Tibial nerve (tissue), 4 donors: ENCODE measurements around the gene PRKAR1B. TPM values are rescaled to one million over a fixed set of nuclear protein-coding genes. Genes with fewer than 3 reads are reported as not detected.
A peak's percentile ranks its signal among the peaks of the same experiment; 100 is the strongest.

Source experiments
- DNase-seq, 2 donors: peaks; one replicate each; pipeline ENCODE4 v3.0.0-alpha.2; 2019; ENCODE audit warnings: low spot score in 2 of 2
- H3K27ac ChIP-seq, 4 donors: fragments of 200-600 bp; sonication (generic) in 3 of 4; one replicate each; pipeline ENCODE4 v1.5.1; 2017 to 2019; ENCODE audit warnings: mild to moderate bottlenecking in 1 of 4
- H3K27me3 ChIP-seq, 2 donors: fragments of 200-600 bp; sonication (generic) in 1 of 2; one replicate each; pipeline versions ENCODE4 v1.5.1 to v1.6.0; 2017 to 2019
- H3K36me3 ChIP-seq, 3 donors: fragments of 200-600 bp; sonication (generic); one replicate each; pipeline ENCODE4 v1.5.1; 2018 to 2019
- H3K4me1 ChIP-seq, 4 donors: fragments of 200-600 bp; sonication (generic) in 3 of 4; one replicate each; pipeline ENCODE4 v1.5.1; 2017 to 2019
- H3K4me3 ChIP-seq, 4 donors: fragments of 200-600 bp; sonication (generic) in 3 of 4; one replicate each; pipeline ENCODE4 v1.5.1; 2017 to 2019; ENCODE audit warnings: mild to moderate bottlenecking in 1 of 4, moderate library complexity in 1 of 4
- H3K9me3 ChIP-seq, 4 donors: fragments of 200-600 bp; sonication (generic) in 3 of 4; one replicate each; pipeline ENCODE4 v1.5.1; 2017 to 2019
- EP300 ChIP-seq, 2 donors: sonication (generic); formaldehyde crosslinking; IDR thresholded peaks; one replicate each; pipeline ENCODE4 v1.6.1; 2017; ENCODE audit warnings: antibody characterized with exemption in 2 of 2, mild to moderate bottlenecking in 1 of 2
- POLR2A ChIP-seq, 2 donors: fragments of 450-650 bp; IDR thresholded peaks; one replicate each; pipeline ENCODE4 v1.6.1; 2017; ENCODE audit warnings: antibody characterized with exemption in 2 of 2, mild to moderate bottlenecking in 2 of 2, moderate library complexity in 2 of 2
- WGBS, 2 donors: methylation state at CpG; one replicate each; pipeline ENCODE4 v1.1.5; 2018; 5-methylcytosine and 5-hydroxymethylcytosine counted together
- total RNA-seq, 4 donors: library from RNA; depleted of rRNA; stranded (reverse); fragments of >200 nt; gene quantifications; one replicate each; pipeline ENCODE4 v1.1.0, GENCODE V29; 2016
- TF ChIP-seq, protein P1 (sequence below), 5 experiments: fragments of 200-600 bp in 3 of 5; fragments of 450-650 bp in 2 of 5; sonication (generic) in 3 of 5; IDR thresholded peaks; one replicate each; pipeline ENCODE4 v1.5.1; 2016 to 2019; ENCODE audit warnings: antibody characterized with exemption in 5 of 5, mild to moderate bottlenecking in 3 of 5, moderate library complexity in 2 of 5

The PRKAR1B gene
- total RNA-seq, 4 donors from 2014 or later = 2.7 to 12.3 (median 4.8) TPM

DNA sequence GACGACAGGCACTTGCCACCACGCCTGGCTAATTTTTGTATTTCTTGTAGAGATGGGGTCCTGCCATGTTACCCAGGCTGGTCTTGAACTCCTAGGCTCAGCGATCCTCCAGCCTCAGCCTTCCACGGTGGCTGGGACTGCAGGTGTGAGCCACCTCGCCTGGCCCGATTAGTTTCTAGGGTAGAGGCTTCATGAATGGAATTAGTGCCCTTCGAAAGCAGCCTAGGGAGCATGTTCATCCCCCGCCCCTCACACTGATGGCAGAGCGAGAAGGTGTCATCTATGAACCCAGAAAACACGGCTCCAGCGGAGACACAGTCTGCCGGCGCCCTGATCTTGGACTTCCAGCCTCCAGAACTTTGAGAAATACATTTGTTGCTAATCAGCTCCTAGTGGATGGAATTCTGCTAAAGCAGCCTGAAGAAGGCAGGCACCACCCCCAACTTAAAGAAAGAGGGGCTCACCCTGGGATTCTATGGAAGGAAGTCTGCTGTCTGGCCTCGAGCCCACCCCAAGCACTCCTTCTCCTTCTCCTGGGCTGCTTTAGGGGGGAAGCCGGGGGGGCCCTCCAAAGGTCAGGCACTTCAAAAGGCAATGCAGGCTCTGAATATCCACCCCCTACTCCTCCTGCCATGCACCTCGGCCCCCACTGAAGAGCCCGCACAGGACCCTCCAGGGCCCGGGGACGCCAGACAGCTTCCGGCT, 217.5 kb downstream of the PRKAR1B start:
- TF ChIP-seq, protein P1, sequence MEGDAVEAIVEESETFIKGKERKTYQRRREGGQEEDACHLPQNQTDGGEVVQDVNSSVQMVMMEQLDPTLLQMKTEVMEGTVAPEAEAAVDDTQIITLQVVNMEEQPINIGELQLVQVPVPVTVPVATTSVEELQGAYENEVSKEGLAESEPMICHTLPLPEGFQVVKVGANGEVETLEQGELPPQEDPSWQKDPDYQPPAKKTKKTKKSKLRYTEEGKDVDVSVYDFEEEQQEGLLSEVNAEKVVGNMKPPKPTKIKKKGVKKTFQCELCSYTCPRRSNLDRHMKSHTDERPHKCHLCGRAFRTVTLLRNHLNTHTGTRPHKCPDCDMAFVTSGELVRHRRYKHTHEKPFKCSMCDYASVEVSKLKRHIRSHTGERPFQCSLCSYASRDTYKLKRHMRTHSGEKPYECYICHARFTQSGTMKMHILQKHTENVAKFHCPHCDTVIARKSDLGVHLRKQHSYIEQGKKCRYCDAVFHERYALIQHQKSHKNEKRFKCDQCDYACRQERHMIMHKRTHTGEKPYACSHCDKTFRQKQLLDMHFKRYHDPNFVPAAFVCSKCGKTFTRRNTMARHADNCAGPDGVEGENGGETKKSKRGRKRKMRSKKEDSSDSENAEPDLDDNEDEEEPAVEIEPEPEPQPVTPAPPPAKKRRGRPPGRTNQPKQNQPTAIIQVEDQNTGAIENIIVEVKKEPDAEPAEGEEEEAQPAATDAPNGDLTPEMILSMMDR (IDR thresholded peaks at IDR 0.05) = no peak
- TF ChIP-seq POLR2A (IDR thresholded peaks at IDR 0.05) = no peak
- TF ChIP-seq EP300 (IDR thresholded peaks at IDR 0.05) = no peak
- no peak overlapping the region for H3K4me3 ChIP-seq
- peak overlapping the region in 1 of 4 donors; percentile 24 for H3K27ac ChIP-seq
- peaks cover 0 to 24% (median 16%) of the 10 kb centered on the region in 4 donors for H3K4me1 ChIP-seq
- no peaks in the 10 kb centered on the region for H3K27me3 ChIP-seq
- no peaks in the 10 kb centered on the region for H3K9me3 ChIP-seq
- no peak for DNase-seq
- H3K36me3 ChIP-seq = peaks cover 0 to 57% (median 0%) of the 10 kb centered on the region in 3 donors
- 86 to 88% methylated on average over 20 of the region's 20 CpGs for WGBS, 2 donors

DNA sequence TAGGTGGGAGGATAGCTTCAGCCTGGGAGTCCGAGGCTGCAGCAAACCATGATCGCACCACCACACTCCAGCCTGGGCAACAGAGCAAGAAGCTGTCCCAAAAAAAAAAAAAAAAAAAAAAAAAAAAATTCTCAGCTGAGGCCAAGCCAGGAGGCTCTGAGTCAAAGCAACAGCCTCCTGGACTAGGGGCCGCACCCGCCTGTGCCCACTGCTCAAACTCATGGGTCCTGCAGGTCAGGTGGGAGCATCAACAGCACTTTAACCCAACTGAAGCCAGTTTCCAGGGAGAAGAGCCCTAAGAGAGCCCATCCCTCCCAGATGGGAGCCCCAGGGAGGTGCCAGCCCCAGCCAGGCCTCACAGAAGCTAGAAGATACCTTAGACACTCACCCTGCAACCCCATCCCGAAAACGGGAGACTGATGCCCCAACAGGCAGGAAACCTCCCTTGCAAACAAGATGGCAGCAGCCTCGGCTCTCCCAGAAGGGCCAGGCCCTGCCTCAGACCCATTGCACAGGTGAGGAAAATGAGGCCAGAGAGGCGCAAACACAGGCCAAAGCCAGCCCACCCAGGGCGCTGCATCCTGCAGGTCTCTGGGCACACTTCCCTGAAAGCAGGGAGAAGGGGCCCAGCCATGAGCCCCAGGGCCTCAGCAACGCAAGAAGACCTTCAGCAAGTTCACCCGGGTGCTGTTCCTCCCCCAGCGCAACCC, 218.5 kb downstream of the PRKAR1B start:
- DNase-seq = no peak
- Histone ChIP-seq H3K9me3 (no peaks in the 10 kb centered on the region), H3K27ac (no peak overlapping the region), H3K4me1 (peaks cover 0 to 24% (median 17%) of the 10 kb centered on the region in 4 donors), H3K27me3 (no peaks in the 10 kb centered on the region), H3K4me3 (no peak overlapping the region), H3K36me3 (peaks cover 0 to 57% (median 0%) of the 10 kb centered on the region in 3 donors)
- WGBS, 2 donors = 83 to 85% methylated on average over 12 of the region's 12 CpGs
- TF ChIP-seq POLR2A (IDR thresholded peaks at IDR 0.05) (no peak), EP300 (IDR thresholded peaks at IDR 0.05) (no peak)
- TF ChIP-seq, protein P1 (IDR thresholded peaks at IDR 0.05) = no peak

DNA sequence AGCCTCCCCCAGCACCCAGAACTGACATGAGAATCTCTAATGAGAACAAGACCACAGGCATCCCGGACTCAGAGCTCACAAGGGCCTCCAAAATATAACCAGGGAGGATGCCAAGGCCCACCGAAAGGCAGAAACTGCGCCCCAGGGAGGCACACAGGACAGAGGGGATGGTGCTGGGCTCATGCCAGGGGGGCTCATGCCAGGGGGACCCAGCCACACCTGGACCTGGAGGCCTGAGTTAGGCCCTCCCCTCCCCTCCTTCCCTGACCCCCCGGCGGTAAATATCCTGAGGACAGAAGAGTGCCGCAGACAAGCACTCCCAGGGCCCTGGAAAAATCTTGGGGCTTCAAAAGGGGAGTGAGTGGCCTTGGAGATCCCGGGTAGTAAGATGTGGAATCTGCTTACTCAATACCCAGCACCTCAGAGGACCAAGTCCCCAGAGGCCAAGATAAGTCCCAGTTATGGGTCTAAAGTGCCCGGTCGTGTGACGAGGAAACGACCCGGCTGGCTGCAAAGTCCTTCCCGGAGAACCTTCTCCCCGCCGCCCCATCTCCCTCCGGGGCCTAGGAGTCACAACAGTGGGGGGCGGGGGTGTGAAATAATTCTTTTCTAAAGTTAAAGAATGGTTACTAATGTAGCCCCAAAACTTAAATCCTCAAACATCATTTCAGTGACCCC, 219.3 kb downstream of the PRKAR1B start:
- WGBS, 2 donors = 75 to 85% methylated on average over 17 of the region's 17 CpGs
- H3K27me3 ChIP-seq = no peaks in the 10 kb centered on the region
- DNase-seq = no peak
- H3K4me3 ChIP-seq = no peak overlapping the region
- TF ChIP-seq EP300 (IDR thresholded peaks at IDR 0.05) (no peak), POLR2A (IDR thresholded peaks at IDR 0.05) (no peak)
- TF ChIP-seq, protein P1 (IDR thresholded peaks at IDR 0.05) = no peak
- H3K36me3 ChIP-seq = peaks cover 0 to 57% (median 0%) of the 10 kb centered on the region in 3 donors
- H3K9me3 ChIP-seq = no peaks in the 10 kb centered on the region
- H3K27ac ChIP-seq = no peak overlapping the region
- peaks cover 0 to 24% (median 20%) of the 10 kb centered on the region in 4 donors for H3K4me1 ChIP-seq

DNA sequence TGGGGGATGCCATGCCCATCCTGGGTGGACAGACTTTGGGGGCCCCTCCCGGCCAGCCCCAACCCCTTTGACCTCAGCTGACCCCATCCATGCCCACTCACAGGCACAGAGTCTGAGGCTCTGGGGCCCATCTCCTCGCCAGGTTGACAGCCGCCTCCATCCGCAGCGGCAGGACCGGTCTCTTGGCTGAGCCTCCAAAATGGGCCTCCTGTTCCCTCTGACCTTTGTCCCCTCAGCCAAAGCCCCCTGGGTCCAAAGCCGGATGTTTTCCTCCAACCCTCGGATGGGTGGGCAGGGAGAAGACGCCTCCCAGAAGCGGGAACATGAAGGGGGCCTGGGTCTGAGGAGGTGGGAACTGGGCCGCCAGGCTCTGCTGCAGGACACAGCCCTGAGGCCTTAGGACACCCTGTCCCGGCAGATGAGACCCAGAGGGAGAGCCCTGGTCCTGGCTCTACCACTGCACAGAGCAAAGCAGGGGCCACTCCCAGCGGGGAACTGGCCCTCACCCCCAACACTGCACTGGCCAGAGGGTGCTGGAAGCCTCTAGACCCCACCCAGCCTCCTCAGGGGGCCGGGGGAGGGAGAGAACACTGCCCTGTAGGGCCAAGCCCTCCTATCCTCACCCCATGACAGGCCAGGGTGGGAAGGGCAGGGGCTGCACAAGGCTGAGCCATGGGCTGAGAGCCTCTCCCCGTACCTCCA, 220.0 kb downstream of the PRKAR1B start:
- peaks cover 0 to 56% (median 0%) of the 10 kb centered on the region in 3 donors for H3K36me3 ChIP-seq
- no peaks in the 10 kb centered on the region for H3K27me3 ChIP-seq
- DNase-seq = no peak
- TF ChIP-seq EP300 (IDR thresholded peaks at IDR 0.05) (no peak), POLR2A (IDR thresholded peaks at IDR 0.05) (no peak)
- TF ChIP-seq, protein P1 (IDR thresholded peaks at IDR 0.05) = no peak
- H3K9me3 ChIP-seq = no peaks in the 10 kb centered on the region
- no peak overlapping the region for H3K4me3 ChIP-seq
- peaks cover 0 to 21% (median 18%) of the 10 kb centered on the region in 4 donors for H3K4me1 ChIP-seq
- H3K27ac ChIP-seq = no peak overlapping the region
- 79 to 81% methylated on average over 12 to 14 of the region's 15 CpGs for WGBS, 2 donors
